Glomerular visceral epithelial cell (primary cell): ENCODE data around the gene PDE4D.
"Not testable (repeated sequence)": the region's sequence is repeated elsewhere in the genome, so short reads cannot be mapped to it uniquely, and the experiment has no call there.

Experiments
- DNase-seq: peaks from one replicate; pipeline ENCODE4 v3.0.0-alpha.2; 2016; ENCODE audit errors: extremely low spot score

Gene PDE4D

DNA sequence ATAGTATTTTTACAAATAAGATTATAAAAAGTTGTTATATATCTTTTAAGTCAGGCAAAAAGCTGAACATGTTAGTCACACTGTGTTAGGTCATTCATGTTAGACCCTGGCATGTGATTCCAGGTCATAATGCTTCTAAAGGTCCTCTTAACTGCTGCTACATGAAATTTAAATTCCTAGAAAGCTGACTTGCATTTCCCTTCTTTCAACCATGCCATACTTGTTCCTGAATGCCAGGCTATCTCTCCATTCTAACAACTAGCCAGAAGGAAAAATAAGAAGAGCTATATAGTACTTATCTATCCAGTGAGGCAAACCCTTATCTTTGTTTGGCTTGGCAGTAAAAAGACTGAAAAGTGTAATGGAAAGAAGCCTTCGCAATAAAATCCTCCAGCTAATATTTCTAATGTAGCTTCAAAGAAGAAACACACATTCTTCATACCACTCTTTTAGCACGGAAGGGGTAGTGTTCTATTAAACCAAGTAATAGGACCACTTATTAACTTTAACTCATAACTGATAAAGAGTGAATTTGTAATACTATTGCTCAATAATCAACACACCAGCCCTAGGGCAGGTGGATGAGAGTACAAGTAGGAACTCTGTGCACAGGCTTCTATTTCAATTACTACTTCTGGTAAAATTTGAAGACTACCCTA lies 310.2 kb downstream of the PDE4D start:
- DNase-seq = no peak

DNA sequence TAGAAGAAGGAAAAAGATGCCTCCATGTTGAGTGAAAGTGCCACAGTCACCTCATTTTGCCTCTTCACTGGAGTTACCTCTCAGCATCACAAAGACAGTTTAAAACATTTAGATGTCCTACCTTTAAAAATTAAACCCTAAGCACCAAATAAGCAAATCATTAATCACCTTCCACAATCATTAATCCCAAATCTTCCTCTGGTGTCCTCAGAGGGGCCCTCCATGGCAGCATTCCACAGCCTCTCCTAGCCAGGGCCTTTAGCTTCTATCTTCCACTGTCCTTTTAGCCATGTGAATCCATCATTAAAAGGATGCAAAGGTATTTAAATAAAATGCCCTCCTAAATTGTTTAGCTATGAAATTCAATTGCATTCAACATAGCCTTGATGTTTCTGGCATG lies 310.8 kb downstream of the PDE4D start:
- no peak for DNase-seq

DNA sequence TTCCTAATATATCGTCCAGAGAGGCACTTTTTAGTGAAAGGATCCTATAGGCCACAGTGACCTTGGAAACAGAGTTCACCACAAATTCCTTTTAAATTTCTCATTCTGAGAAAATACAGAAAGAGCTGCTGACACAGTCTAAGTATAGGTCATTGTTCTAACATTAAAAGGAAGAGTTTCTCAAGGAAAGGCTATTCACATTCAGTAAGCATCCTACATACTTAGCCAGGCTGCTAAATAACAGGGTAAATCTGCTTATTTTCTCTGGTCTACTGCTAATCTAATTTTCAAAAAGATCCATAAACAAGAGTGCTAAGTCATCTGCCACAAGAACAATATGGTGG lies 313.7 kb downstream of the PDE4D start:
- no peak for DNase-seq

DNA sequence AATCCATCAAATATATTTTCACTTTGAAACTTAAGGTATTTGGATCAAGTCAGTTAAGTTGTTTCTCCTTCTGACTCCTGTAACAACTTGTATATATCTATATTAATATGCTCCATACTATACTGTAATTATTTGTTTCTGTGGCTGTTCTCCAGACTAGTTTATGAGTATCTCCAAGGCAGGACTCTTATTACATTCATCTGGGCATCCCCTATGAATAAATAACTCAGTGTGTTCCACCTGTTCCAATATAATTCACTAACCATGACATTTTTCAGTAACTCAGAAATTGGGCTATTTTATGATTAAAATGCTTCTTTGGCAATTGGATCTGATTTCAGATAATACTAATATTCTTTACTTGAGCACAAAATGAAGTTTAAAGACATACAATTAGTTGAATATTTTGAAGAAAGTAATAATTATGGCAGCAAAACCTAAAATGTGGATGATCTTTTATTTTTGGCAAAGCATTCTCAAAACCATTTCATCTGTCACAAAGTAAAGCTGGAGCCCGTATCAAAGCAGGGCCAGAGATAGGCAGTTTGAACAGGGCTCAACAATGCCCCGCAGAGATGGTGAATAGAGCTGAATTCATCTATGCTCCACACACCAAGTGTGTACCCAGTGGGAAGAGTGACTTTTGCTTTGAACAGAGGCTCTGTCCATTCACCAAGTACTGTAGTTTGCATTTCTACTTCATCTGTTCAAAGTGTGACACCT lies 314.3 kb downstream of the PDE4D start:
- DNase-seq = no peak

DNA sequence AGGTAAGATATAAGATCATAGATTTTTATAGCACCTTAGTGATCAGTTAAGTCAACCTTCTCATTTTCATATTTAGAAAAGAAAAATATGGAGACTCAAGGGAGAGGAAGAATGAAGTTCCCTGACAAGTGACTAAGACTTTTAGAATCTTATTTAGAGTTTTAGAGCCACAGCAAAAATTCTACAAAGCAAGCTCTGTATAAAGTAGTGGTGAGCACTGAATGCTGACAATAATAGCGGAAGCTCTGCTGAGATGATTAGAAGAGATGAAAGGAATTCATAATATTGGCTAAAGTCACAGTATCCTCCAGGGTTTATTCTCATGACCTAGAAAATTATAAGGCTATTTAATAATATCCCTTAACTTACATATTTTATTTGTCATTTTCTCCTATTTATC lies 316.0 kb downstream of the PDE4D start:
- DNase-seq = no peak

DNA sequence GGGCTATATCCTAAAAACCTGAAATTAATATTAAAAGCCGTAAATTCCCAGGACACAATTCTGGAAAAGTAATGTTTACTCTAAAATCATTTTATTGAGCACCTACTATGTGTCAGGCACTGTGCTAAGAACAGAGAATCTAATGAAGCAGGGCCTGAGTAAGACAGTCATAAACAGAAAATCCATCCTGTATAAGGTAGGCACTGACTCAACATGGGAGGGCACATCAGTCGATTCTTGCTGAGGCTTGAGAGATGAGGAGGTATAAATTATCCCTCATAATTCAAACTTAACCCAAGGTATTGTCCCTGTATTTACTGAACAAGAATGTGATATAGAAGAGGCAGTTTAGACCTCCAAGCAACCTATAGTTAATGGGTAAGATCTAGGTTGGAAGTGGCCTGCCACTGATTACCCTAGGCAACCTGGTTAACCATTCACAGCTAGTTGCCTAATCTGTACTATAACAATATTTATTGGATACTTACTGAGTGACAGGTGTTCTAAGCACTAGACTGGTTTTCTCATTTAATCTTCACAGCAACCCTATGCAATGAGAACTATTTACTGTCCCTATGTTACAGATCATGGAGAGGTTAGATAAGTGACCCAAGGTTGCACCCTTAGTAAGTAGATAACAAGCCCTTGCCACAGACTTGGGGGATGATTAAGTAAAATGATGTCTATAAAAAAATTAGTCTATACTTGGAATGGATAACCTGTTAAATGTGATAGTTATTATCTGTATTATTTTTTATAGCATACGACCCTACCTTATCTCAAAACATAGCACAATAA lies 317.7 kb downstream of the PDE4D start:
- DNase-seq = no peak

DNA sequence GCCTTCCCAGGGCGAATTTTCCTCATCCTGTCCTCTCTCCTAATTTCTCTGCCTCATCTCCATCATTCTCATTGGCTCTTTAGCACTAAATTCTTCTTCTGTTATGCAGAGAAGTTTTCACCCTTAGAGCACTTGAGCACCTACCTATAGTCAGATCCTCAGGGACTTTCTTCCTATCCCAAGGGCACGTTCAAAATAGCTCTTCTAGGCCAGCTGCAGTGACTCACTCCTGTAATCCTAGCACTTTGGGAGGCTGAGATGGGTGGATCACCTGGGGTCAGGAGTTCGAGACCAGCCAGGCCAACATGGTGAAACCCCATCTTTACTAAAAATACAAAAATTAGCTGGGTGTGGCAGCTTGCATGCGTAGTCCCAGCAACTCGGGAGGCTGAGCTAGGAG lies 320.0 kb downstream of the PDE4D start:
- DNase-seq = not testable (repeated sequence)

DNA sequence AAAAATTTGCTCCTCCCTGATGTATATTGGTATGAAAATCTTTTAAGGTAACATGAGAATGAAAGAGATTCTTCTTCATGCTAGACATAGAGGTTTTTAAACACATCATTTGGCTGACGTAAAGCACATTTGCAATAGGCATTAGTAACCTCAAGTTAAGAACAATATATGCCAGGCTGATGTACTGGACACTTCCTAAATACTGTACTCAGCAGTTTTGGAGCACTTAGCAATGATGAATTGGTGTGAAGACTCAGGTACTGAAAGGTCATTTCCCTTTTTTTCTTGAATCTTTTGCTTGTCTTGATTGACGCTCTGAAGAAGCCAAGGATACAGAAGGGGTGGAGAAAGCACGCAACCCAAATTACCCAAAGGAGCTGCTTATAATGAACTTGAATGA lies 322.5 kb downstream of the PDE4D start:
- no peak for DNase-seq

DNA sequence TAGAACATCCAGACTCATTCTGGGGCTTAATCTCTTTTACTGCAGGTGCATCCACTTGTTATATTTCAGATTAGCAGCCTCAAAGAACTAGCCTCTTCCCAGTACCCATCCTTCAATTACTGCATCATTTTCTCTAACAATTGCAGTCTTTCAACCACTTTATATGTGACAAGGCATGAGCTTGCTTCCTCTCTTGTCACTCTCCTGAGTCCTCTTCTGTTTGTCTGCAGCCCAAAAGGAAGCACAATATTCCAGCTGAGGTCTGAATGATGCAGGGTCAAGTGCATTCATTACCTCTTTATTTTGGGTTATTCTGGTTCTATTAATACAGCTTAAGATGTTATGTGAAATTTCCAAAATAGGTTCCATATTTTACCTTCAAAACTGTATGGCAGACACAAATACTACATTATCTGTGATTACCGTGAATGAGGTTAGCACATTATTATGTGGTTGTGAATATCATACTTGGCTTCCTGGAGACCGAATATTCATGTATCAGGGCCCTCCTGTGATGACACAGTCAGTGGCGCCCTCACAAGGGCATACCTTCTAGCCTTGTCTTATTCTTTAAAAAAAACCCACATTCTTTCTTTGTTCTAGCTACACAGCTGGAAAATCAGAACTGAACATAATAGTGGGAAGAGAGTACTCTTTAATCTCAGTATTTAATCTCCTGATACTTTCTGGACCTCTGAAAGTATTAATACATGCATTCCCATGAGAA lies 323.8 kb downstream of the PDE4D start:
- DNase-seq = no peak

DNA sequence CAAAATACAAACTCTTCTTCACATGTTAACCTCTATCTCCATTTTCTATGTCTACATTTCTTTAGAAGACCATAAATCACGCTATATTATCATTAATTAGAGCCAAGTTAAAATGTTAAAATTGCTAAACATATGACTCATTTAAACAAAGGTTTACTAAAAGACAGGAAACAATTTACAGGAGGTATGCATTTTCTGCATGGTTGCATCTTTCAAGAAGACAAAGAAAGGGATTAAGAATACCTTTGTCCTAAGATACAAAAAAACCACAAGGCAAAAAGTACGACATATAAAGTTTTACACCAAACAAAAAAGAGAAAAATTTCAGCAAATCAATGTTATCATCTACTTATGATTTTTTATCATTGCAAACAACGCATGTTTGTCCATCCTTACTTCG lies 324.4 kb downstream of the PDE4D start:
- DNase-seq = no peak

DNA sequence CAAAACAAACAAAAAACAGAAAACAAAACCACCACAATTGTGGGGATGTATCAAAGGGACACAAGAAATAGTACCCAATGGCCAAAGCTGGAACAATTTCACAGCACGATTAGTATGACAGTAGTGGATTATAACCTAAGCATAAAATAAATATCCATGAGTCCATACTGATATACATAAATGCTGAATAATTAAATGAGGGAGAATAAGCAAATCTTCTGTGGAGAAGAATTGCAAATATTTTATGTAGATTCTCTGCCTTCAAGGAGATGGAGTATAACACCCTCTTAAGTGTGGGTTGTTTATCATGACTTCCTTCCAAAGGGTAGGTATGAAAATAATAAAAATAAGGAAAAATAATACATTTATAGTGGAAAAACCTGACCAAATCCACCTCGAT lies 325.4 kb downstream of the PDE4D start:
- DNase-seq = no peak

DNA sequence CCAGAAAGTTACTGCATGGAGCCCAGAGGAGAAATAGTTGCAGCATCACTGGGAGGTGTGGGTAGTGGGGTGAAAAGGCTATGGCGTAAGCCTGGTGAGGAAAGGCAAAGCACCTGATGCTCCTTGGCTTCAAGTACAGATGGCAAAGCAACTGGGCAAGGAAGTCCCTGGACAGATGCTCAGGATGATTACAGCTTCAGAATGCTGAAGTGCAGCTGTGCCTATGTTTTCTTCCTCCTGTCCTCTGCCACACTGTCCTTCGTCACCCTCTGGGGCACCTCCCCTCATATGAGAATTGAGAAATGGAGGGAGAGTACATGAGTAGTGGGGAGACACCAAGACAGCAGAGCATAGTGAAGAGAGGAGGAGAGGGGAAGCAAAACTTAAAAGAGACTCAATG lies 328.0 kb downstream of the PDE4D start:
- DNase-seq = no peak

DNA sequence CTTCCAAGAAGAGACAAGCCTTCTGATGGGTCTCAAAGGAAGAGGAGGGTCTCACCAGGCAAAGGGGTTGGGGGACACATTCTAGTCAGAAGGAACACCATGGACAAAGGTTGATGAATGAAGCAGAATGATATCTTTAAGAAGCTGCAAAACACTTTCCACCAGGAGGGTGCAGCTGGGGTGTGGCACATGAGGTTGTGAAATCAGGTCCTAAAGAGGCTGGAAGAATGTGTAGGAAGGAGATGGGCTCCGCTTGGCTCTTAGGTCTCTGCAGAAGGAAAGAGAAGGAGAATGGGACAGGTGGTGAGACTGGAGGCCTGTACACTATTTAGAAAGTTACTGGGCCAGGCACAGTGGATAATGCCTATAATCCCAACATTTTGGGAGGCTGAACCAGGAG lies 328.6 kb downstream of the PDE4D start:
- DNase-seq = no peak

DNA sequence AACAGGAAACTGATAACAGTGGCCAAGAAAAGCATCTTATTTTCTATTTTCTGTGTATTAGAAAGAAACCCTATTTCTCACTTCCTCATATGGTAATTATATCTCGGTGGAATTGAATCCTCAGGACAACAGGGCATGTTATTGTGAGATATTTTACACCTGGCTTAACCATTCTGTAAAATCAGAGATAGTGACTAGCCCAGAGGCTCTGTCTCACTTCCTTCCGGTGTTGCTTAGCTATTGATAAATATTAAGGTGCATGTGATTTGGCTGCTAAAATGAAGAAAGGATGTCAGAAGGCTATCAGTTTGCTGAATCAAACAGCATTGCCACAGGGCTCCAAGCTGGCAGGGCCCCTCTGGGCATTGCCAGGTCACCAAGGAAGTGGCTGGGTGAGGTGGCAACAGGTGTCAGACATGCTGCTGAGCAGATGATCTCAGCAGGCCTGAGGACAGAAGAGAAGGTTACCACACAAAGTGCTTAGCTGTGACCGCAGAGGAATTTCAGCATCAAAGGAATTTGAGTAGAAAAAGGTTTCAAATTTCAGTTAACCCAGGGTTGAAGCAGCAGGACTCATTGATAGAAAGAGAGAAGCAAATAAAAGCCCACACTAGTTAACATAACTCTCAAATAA lies 330.7 kb downstream of the PDE4D start:
- peak; percentile 82 for DNase-seq

DNA sequence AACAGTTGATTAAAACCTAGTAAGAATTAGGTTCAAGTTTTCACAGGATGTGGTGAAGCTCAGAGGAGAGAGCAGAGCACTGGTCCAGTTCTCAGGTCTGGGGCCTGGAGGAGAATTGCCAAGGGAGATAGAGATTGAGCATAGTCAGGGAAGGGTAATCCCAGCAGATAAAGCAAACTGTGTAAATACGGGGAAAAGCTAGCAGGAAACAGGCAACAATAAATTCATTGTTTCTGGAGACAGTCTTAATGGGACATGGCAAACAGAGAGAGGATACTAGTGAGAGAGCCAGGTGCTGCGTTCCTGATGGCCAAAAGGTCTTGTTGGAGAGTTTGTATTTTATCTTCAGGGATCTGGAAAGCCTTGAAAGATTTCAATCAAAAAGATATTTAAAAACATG lies 333.0 kb downstream of the PDE4D start:
- DNase-seq = no peak

DNA sequence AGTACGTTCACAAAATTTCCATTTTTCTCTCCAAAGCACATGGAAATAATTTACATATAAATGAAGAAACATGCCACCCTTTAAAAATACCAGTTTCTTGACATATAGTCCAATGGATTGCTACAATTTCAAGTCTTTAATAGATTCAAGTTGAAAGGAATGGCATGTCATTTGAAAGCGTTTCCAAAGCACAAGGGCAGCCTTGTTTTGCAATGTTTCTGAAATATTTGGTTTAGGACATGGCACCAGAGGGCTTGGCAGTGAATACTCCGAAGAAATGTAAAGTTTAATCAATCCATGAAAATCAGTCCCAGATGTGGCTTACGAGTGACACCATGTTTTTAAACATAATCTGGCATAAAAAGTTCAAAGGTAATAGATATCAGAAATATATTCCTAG lies 333.7 kb downstream of the PDE4D start:
- DNase-seq = no peak

DNA sequence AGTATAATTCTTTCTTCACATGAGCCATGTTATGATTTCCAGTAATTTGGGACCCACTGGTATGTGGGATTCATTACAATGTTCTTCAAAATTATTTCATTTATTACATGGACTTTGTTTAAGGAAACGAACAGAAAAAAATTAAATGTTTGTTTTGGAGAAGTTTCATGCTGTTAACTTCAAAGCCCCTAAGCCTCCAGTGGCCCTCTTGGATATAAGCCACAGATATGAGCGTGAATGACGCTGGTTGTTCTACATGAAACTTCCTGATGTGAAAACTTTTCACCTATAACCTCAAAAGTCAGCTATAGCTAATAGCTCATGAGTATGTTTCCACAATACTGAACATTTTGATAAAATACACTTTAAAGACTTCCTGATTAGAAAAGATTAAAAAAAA lies 334.2 kb downstream of the PDE4D start:
- no peak for DNase-seq

DNA sequence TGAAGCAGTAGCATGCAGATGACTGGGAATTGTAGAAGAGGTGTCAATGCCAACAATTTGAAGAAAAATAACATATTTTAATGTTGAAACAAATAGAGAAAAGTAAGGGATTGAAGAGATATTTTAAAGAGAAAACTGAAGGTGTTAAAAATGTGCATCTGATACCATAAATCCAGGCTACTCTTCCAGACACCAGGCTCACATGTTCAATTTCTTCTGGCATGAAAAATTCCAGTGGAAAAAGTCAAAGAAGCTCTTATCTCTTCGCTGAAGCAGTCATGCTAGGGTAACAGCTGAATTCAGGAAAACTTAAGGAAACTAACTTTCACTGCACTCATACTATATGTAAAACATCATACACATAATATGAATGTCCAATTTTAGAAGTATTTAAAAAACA lies 335.0 kb downstream of the PDE4D start:
- no peak for DNase-seq

DNA sequence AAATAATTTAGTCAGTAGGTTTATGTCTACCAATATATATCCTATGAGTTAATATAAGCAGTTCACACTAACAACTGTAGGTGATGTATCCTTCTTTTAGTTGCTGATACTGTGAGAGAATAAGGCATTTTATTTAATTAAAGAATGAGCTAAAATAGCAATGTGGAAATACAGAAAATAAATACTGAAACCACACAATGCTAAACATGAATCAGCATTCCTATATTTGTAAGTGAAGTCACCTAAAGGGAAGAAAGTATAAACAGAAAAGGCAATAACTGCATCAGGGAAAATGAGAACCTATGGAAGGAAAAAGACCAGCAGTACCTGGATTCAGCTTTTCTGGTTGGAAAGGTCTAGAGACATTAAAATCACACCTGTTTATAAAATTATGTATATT lies 336.0 kb downstream of the PDE4D start:
- DNase-seq = no peak

DNA sequence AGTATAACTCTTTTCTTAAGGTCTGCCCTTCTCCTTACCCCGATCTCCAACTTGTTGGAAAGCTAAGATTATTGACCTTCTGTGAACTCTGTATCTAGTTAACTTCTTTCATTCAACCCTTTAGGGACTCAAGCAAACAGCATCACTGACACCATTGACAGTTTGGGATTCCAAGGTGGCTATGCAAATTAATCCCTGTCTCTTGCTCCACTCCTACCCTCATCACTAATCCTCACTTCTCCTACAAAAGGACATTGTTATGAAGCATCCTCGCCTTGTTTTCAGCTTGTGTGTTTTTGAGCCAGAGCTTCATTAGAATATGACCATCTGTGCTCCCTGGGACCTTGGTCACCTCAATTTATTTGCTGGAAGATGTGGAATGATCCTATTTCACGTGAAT lies 337.9 kb downstream of the PDE4D start:
- DNase-seq = no peak

DNA sequence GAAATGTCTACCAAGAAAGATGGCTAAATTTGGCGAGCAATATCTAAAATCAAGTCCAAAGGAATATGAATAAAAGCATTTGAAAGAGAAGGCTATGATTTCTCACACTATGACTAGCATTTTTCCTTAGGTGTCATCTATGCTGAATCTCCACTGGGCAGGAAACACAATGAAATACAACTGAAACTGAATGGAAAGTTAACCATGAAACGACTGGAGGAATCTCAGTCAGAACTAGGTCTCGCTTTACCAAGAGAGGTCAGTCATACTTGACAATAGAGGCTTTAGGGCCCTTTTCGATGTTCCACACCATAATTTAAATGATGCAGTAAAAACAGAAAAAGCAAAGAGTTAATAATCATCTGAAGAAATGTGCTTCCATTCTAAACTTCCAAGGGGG lies 339.0 kb downstream of the PDE4D start:
- no peak for DNase-seq

DNA sequence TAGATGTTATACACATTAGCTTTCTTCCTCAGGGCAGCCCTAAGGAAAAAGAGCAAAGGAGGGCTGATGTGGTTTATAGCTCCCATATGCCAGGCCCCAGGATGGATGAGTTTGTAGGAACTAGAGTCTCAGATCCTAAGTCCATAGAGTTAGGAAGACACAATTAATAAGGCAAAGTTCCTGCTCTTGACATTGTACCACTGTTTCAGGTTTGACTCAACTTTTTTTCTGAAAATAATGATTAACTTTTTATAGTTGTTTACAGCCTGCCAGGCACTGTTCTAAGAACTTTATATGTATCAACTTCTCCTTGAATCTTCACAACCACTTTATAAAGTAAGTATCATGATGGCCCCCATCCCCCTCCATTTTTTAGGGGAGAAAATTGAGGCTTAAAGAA lies 339.5 kb downstream of the PDE4D start:
- no peak for DNase-seq
